GM23248 (cell line): ENCODE results near the gene PML.

Experiments used
- EZH2 ChIP-seq: fragments of 200-600 bp; sonication (generic); IDR thresholded peaks from 2 replicates; pipeline ENCODE4 v1.6.1; 2018; ENCODE audit warnings: antibody characterized with exemption, mild to moderate bottlenecking; ENCODE audit not compliant: insufficient read depth, poor library complexity, severe bottlenecking
- EZH2phosphoT487 ChIP-seq: fragments of 200-600 bp; sonication (generic); IDR thresholded peaks from 2 replicates; pipeline ENCODE4 v1.6.1; 2018; ENCODE audit warnings: antibody characterized with exemption, moderate library complexity, mild to moderate bottlenecking, low read depth; ENCODE audit not compliant: insufficient read depth

DNA sequence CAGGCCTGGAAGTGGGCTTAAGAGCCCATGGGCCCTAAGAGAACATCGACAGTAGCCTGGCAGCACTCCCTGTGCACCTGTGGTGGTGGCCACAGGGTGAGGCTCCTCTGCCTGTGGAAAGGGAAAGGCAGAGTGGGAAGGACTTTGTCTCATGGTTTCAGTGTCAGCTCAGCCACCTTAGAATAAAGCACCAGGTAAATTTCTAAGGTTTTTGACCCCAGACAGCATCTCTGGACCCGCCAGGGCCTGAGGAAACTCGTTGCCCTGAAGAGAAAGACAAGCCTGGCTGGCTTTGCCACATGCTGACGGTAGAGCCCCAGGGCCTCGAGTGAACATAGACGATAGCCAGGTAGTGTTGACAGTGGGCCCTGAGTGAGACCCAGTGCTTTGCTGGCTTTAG, 65.7 kb downstream of the PML start:
- TF ChIP-seq EZH2phosphoT487 (no peak), EZH2 (no peak)
